ENCODE measurements around the gene FCER1G.

Gene FCER1G

DNA sequence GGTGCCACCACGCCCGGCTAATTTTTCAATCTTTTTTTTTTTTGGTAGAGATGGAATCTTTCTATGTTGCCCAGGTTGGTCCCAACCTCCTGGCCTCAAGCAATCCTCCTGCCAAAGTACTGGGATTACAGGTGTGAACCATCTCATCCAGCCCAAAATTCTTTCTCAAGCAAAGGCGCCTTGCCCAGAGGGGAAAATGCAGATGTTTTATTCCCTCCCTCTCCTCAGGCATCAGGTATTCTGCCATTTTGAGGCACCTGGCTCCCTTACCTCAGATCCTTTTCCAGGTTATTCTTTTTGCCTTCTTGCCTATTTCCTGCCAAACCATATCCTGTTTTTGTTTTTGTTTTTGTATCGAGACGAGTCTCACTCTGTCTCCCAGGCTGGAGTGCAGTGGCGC, 26.7 kb upstream of the FCER1G start:
- no peak for DNase-seq (ENCODE audit: low read depth)

DNA sequence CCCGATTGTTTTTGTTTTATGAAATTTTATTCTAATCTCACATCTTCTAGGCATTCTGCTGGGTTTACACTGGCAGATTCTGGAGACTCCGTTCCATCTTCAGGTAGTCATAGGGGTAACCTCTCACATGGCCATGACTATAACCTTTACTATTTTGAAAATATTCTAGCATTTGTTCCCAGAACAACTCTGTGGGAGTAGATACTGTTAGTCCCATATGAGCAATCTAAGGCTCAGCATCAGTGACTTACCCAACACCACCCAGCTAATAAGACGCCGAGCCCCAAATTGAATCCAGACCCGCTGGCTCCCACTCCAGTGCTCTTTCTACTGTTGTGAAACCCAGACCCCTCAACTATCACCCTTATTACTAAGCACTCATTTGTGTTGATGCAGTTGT, 26.1 kb upstream of the FCER1G start:
- no peak for DNase-seq (ENCODE audit: low read depth)

DNA sequence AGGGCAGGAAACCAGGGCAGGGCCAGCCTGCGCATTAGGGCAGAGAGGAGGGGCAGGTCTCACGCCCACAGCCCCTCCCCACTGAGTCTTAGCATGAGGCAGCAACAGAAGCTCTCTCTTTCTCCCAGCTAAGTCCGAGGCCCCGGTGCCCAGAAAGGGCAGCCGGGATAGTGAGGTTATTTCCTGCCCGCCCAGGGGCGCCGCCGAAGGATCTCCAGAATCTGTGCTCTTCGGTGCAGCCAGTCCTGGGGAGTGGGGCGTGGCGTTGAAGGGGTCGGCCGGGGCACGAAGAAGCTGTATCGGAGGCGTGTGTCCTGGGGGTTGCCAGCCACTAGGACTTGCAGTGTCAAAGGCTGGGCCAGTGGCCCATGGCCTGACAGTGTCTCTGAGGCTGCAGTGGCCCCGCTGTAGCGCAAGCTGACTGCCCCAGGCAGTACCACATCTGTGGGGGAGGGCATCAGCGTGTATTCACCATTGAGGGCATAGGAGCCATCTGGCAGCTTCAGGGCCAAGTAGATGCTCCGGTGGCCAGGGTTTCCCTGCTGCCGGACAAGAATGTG, 24.1 kb upstream of the FCER1G start:
- DNase-seq (ENCODE audit: low read depth), result no peak

DNA sequence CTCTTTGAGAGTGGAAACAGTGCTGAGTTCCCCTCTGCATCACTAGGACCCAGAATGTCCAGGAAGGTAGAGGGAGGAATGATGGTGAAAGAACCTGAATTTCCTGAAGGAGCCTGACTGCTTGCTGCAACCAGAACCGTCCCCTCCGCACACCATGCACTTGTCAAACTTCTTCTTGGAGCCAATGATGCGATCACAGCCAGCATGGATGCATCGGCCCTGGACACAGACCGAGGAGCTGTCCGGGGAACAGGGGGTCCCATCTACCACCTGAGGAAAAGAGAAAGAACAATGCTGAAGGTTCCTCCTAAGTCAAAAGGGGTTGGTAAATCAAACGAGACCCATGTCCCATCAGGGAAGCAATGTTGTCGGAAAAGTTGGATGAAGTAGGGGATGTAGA, 23.1 kb upstream of the FCER1G start:
- no peak for DNase-seq (ENCODE audit: low read depth)

DNA sequence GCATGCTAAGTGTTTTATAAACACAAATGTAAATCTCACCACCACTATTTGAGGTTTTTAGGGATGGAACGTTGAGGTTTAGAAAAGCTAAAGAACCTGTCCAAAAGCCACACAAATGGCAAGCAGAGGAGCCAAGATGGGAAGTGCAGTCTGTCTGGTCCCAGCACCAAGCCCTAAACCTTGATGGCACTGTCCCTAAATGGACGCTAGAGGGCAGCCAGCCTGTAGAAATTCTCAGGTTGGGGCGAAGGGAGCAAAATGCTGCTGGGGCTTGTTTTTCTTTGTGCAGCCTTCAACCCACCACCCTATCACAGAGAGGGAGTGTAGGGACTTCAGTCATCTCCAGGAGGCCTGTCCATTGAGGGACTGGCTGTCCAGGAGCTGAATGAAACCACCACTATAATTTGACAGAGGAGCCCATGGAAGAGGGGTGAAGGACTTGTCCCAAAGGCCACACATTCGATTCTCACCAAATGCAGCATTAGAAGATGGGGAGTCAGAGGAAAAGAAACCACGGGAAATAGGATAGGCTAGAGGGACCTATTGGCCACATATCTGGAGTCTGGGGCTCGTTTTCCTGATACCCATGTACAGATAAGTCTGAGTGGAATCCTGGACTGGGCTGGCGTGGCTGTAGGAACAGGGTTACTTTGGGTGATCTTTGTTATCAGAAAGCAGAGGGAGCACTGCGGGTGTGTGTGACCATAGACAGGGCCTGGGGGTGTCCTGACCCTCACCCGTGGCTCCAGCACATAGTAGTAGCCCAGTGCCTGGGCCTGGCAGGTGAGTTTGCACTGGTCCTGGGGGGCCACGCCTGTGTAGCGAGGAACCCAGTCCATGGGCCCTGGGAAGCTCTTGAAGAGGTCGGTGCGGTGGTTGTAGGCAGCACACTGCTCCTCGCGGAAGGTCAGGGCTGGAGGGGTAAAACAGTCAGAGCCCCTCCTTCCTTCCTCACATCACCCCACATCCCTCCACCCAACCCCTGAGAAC, 22.3 kb upstream of the FCER1G start:
- no peak for DNase-seq (ENCODE audit: low read depth)

DNA sequence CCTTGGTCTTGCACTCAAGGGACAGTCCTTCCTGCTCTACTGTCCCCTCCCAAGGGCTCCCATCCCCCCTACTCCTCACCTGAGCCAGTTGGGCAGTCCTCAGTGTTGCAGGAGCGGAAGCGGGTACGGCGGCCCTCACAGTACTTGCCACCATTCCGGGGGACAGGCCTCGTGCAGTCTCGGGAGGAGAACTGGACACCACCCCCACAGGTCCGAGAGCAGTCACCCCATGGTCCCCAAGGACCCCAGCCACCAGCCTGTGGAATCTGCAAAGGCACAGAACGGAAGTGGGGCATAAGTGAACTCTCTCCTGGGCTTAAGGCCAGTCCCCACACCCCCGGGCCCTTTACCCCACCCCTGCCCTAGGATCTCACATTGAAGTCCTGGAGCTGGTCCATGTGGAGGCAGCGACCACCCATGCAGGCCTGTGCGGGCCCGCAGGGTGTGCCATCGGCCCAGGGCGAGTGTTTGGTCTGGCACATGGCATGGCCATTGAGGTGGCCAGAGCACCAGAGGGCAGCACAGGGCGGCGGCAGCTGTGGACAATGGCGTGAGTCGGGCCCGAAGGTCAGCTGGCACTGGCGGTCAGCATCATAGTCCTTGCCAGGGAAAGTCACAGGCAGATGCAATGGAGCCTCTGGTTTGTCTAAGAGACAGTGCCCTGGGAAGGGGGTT, 21.4 kb upstream of the FCER1G start:
- DNase-seq (ENCODE audit: low read depth), result no peak

DNA sequence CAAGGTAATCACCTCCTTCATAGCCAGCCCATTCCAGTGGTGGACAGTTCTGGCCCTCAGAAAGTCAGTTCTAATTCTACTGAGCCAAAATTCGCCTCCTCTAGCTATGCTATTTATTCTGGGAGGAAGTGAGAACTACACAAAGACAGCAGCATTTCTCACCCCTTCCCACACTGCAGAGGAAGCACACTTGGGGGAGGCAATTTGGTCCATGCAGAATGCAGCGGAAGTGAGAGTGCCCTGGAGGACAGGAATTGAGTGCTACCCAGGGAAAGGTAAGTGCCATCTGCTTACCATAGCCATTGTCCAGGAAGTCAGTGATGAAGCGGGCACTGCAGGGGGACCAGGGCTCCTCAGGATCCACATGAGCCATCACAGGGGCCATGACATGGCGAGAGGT, 19.9 kb upstream of the FCER1G start:
- no peak for DNase-seq (ENCODE audit: low read depth)

DNA sequence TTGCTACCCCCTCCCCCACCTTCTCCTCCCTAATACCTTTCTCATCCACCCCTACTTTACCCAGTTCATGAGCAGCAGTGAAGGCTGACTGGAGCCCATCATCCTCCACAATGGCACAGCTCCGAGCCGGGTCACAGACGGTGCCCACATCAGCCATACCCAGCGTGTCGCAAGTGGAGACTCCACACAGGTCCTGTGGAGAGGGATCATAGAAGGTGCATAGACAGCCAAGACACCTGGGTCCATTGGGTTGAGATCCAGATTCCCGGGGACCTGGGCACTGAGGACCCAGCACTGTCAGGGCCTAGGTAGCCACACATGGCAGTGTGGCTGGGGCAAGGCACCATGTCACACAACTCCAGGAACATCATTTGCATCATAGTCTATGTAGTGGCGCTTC, 19.0 kb upstream of the FCER1G start:
- no peak for DNase-seq (ENCODE audit: low read depth)

DNA sequence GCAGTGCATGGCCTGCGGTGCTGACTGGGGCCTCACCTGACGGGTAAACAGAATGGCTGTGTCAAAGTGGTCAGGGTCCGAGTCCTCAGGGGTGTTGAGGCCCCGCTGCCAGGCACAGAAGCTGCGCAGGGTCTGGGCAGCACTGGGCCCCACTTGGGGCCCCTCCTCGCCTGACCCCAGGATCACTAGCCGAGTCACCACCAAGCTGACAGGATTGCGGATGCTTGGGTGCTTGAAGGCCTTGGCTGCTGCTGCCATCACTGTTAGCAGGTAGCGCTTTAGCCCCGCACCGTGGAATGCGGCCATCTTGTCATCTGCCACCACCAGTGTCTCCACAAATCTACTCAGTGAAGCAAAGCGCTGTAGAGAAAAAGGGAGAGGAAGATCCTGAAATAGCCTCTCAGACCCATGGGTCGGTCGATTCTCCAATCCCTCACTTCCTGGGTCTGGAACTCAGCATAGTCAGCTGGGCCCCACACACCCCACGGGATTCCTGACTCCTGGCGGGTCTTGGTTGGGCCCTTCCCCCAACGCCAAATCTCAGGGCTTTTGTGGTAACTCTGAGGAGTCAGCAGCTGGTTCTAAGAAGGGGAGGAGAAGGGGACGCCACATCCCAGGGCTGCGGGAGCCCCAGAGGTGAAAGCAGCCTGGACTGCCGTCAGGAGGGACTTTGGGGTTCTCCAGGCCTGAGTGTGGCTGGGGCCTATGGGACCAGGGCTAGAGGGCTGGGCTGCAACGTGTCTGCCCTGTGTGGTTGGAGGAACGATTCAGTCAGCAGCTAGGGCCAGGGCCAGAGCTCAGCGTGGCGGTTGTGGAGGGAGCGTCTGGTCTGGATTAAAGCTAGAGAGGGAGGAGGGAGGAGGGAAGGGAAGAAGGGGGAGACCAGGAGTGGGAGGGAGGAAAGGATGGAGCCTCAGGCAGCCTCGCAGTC, 18.3 kb upstream of the FCER1G start:
- no peak for DNase-seq (ENCODE audit: low read depth)

DNA sequence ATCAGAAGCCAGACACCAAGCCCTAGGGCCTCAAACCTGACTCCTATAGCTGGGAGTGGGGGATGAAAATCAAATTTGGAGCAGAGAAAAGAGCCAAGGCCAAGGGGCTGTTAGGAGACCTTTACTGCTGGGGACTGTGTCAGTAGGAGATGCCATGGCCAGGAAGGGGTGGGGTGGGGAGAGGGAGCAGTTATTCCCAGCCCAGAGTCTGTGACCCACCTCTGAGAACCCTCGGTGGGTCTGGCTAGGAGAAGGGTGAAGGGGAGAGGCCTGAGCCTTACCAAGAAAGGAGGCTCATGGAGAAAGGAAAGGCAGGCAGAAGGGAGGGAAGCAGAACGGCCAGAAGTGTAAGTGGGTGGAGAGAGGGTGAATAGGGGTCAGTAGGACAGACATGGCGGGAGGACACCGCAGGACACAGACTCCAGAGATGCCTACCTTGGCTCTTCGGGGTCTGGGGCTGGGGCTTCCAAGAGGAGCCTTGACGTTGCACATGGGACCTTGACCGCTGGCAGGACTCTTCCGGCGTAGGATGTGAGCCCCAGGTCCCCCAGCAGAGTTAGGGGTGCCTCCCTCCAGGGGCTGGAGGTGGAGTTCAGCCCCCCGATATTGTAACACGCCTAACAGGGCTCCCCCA, 17.4 kb upstream of the FCER1G start:
- no peak for DNase-seq (ENCODE audit: low read depth)

DNA sequence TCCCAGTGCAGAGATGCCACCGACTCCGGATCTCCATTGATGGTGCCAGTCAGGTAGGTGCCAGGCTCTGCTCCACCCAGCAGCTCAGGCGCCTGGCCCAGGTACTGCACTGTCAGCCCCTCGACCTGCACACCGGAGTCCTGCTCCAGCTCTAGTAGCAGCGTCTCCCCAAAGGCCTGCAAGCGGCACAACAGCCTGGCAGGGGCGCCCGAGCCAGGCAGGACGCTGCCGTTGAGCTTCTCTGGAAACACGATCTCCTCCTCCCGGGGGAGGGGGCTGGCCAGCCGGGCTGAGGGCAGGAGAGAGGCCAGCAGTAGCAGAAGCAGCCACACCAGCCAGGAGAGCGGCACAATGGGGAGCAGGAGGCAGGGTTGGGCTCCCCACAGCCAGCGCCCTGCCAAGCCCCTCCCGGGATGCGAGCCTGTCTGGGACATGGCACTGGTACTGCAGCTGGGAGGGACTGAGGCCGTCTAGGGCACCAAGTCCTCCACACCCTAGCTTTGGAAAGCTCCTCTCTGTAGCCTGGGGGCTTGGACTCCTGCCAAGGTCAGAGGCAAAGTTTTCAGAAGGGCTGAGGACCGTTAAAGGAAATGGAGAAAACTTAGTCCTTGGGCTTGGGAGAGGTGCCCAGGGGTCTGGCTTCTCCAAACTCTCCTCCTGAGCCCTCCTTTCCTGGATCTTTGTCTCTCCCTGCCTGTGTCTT, 16.8 kb upstream of the FCER1G start:
- DNase-seq (ENCODE audit: low read depth), result no peak

DNA sequence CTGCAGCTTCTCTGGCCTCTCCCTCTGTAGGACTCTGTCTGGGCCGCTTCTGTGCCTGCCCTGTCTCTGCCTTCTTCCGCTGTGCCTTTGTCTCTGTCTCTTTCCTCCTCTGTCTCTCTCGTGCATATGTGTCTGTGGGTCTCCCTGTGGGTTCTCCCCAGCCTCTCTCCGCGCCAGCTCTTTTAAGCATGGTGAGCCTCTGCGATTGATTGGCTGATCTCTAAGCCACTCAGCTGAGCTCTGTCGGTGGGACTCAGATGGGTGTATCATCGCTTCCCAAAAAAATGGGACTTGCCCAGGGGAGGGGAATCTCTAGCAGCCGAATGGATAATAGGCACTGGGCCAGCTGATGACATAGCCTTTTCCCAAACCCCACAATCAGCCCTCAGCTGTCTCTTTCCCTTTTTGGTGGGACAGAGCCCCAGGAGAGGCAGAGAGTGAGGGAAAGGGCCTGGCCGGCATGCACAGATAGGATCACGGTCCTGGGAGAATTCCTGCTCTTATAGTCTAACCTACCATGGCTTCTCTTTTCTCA, 16.1 kb upstream of the FCER1G start, which contains the start of gene ADAMTS4:
Gene ADAMTS4, minus strand, starts transcription at position 158 of the 535 bp plus-strand sequence. CDS start 427 bp downstream, outside the sequence.
- DNase-seq (ENCODE audit: low read depth), result no peak

DNA sequence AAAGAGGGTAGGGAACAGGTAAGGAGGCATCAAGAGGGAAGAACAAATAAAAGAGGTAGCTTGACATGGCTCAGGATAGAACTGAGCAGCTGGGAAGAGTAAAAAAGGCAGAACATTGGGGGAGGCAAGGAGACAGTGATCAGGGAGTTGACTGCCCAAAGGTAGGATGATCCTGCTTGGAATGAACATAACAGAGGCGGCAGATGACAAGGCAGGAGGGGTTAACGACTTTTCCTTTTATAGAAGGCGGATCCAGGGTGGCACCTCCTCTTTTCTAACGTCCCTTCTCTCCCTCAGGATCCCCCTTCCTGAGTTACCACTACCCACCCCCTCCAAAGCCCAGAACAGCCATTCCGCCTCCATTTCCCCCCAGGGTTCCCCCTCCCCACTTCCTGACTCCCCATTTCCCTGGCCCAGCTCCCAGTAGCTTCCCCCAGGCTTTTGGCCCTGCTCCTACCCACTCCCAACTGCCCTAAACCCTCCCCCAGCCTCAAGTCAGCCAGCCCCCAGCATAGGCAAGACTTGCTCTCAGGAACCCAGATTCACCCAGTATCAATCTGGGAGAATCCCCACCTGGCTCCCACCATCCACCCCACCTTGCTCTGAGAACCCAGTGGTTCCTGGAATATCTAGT, 15.5 kb upstream of the FCER1G start:
- no peak for DNase-seq (ENCODE audit: low read depth)

DNA sequence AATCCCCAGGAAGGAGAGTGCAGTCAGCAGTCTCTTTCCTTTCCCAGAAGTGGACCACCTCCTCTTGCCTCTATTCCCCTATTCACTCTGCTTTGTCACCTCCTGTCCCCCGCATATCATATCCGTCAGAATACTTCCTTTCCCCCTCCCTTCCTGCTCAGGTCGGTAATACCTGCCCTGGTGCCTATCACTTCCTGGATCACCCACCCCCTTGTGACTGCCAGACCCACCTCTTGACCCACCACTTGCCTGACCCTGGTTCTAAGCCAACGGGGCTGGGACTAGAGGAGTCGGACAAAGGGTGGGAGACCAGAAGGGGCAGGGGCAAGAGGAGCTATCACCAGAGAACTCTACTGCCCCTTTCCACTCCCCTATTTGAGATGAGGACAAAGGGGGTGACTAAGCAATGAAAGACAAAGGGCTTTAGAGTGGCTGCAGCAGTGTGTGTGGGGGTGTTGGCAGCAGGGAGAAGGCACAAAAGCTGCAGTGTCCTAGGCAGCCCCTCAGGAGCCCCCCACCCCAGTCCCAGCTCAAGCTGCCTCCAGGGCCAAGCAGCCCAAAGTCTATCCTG, 14.6 kb upstream of the FCER1G start:
- DNase-seq (ENCODE audit: low read depth), result no peak

DNA sequence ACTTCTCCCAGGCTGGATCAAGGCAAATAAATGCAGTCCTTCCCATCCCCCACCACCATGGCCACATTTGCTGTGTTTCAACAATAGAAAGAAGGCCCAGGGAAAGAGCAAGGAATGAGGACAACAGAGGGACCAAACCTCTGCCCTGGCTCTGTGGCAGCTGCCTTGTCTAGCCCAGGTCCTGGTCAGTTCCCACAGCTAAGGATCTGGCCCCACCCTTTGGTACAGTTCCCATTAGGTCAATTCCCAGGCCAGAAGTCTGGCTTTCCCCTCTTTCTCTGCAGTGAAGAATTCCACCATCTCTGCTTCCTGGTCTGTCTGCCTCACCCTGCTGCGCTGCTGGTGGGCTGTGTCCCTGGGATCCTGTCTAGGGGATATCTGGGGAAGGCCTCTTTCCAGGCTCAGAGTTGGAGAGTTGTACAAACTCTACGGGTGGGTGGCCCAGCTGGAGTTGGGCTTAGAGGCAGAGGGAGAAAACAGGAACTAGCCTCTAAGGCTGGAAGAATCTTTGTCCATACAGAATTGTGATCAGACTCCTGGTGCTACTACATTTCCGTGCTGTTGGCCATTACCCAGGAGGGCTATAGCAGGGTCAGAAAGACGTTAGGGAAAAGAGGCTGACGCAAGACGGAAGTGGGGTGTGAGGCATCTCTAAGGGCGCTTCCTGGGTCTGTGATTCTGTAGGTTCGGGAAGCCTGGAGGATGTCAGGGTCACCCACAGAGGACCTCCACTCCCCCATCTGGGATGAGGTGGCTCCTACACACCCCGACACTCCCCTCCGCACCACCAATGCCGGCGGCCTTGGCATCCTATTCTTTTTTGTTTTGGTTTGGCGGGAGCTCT, 13.9 kb upstream of the FCER1G start:
- DNase-seq (ENCODE audit: low read depth), result no peak

DNA sequence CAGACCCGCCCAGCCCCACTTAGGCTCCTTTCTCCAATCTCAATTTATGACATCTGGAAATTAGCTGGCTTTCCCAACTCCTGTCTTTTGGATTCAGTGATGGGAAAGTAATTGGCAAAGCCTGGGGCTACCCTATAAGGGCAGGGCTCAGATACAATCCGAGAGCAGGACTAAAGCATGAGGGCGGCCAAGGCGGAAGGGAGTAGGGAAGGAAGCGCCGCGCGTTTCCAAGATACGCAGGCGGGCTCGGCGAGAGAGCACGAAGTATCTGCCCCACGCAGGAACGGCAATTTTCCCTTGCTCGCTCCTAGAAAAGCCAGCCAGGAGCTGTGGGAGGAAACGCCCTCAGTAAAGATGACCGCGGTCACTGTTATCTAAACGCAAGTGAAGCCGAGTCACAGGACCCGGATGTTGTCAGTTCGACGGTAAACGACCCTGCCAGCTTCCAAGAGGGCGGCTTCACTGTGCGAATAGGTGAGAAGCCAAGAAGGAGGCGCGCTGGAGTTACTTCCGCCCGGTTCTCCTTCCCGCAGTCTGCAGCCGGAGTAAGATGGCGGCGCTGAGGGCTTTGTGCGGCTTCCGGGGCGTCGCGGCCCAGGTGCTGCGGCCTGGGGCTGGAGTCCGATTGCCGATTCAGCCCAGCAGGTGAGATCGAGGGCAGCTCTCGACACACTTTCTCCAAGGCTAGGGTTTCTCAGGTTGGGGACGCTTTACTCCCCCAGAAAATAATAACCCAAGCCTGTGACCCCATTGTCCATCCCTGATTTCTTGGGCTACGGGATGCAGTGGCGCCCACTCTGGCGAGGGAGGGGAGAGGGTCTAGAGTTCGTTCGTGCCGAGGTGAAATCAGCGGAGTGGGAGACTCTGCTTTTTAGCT, 13.0 kb upstream of the FCER1G start, which contains the start of gene NDUFS2:
Gene NDUFS2, plus strand, starts transcription at position 532 of the 877 bp plus-strand sequence. Its CDS starts 19 bp downstream, at position 551.
- peak; percentile 90 for DNase-seq (ENCODE audit: low read depth)

DNA sequence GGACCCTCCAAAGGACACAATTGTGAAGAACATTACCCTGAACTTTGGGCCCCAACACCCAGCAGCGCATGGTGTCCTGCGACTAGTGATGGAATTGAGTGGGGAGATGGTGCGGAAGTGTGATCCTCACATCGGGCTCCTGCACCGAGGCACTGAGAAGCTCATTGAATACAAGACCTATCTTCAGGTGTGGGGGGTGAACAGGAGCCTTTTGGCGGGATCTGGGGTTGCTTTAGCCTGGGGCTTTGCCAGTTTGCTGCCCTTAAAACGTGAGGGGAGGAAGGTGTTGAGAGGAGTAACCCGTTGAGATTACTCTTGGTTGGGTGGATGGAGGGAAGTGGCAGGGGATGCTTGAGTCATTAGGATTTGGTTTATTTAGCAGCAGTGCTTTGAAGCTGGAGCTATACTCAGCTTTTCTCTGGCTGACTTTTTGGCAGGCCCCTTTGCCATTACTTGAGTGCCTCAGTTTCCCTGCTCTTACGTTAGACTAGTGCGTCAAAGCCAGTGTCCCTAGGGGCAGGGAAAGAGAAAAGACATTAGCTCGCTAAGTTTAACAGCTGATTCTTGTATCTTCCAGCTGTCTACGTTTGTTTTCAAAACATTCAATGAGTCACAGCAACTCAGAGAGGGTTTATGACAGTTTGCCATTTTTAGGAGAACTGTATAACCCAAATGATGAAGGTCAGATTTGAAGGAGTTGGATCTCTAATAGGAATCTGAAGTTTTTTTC, 8.5 kb upstream of the FCER1G start:
- DNase-seq (ENCODE audit: low read depth), result no peak

Data from stimulated activated CD8-positive, alpha-beta memory T cell treated with anti-CD3 and anti-CD28 coated beads, Interleukin-7, amount 100 ng/mL, for 24 hours (primary cell).